ENCODE results near the gene AK5. TPM values are rescaled to one million over a fixed set of nuclear protein-coding genes. Genes with fewer than 3 reads are reported as not detected.
"Not testable (repeated sequence)": the region's sequence is repeated elsewhere in the genome, so short reads cannot be mapped to it uniquely, and the experiment has no call there.

The AK5 gene
- total and polyA plus RNA-seq, 10 donors = 0.33 to 16.3 (median 1.2) TPM

- intact Hi-C loops (cut with DNase I; ENCODE audit: low total_unique reads) = no loop called here
- WGBS, 5 donors = 16 to 68% (median 33%) methylated on average over 10 of the region's 10 CpGs
- H3K36me3 ChIP-seq = no peaks in the 10 kb centered on the region
- H3K4me1 ChIP-seq = peaks cover 0 to 18% (median 0%) of the 10 kb centered on the region in 6 donors
- TF ChIP-seq CTCF (IDR thresholded peaks at IDR 0.05 in 8 of 11, conservative IDR thresholded peaks at IDR 0.05 in 3 of 11) (no peak), POLR2A (IDR thresholded peaks at IDR 0.05) (no peak), POLR2AphosphoS5 (IDR thresholded peaks at IDR 0.05) (no peak)
- H3K4me3 ChIP-seq = no peak overlapping the region
- H3K27me3 ChIP-seq (replicated peaks in 1 of 7) = no peaks in the 10 kb centered on the region
- DNase-seq = no peak
- peak overlapping the region in 6 of 8 donors; percentile 1 to 57 (median 21) for H3K27ac ChIP-seq
- peaks cover 0 to 18% (median 12%) of the 10 kb centered on the region in 8 donors for H3K9me3 ChIP-seq
These were observed 233.3 kb downstream of the AK5 start for GRCh38 chr1:77514921-77515776.

- Histone ChIP-seq H3K4me3 (no peak overlapping the region), H3K9me3 (peaks cover 0 to 18% (median 12%) of the 10 kb centered on the region in 8 donors), H3K36me3 (no peaks in the 10 kb centered on the region), H3K27me3 (replicated peaks in 1 of 7) (no peaks in the 10 kb centered on the region), H3K4me1 (peaks cover 0 to 18% (median 0%) of the 10 kb centered on the region in 6 donors), H3K27ac (no peak overlapping the region)
- TF ChIP-seq POLR2A (IDR thresholded peaks at IDR 0.05) (no peak), POLR2AphosphoS5 (IDR thresholded peaks at IDR 0.05) (no peak), CTCF (IDR thresholded peaks at IDR 0.05 in 8 of 11, conservative IDR thresholded peaks at IDR 0.05 in 3 of 11) (no peak)
- no peak for DNase-seq
- WGBS, 5 donors = 93 to 96% (median 94%) methylated on average over 2 of the region's 2 CpGs
- intact Hi-C loops (cut with DNase I; ENCODE audit: low total_unique reads) = no loop called here
These were observed 234.3 kb downstream of the AK5 start for GRCh38 chr1:77516106-77516505.

- H3K27me3 ChIP-seq (replicated peaks in 1 of 7) = no peaks in the 10 kb centered on the region
- DNase-seq = no peak
- 82 to 94% (median 93%) methylated on average over 3 of the region's 3 CpGs for WGBS, 5 donors
- peaks cover 0 to 7% (median 3%) of the 10 kb centered on the region in 8 donors for H3K9me3 ChIP-seq
- H3K4me3 ChIP-seq = no peak overlapping the region
- no peaks in the 10 kb centered on the region for H3K36me3 ChIP-seq
- TF ChIP-seq POLR2A (IDR thresholded peaks at IDR 0.05) (no peak), POLR2AphosphoS5 (IDR thresholded peaks at IDR 0.05) (no peak), CTCF (IDR thresholded peaks at IDR 0.05 in 8 of 11, conservative IDR thresholded peaks at IDR 0.05 in 3 of 11) (no peak)
- no peak overlapping the region for H3K27ac ChIP-seq
- no peaks in the 10 kb centered on the region for H3K4me1 ChIP-seq
- intact Hi-C loops (cut with DNase I; ENCODE audit: low total_unique reads) = no loop called here
These were observed 242.2 kb downstream of the AK5 start for GRCh38 chr1:77524038-77524437.

- H3K27me3 ChIP-seq (replicated peaks in 1 of 7); H3K9me3 ChIP-seq; intact Hi-C loops (cut with DNase I; ENCODE audit: low total_unique reads); H3K4me3 ChIP-seq; H3K27ac ChIP-seq; H3K36me3 ChIP-seq; DNase-seq: not testable (repeated sequence)
- peaks cover 0 to 20% (median 4%) of the 10 kb centered on the region in 6 donors for H3K4me1 ChIP-seq
- WGBS, 5 donors = 93 to 98% (median 95%) methylated on average over 7 to 8 of the region's 8 CpGs
These were observed 249.3 kb downstream of the AK5 start for GRCh38 chr1:77531149-77531548.

DNA sequence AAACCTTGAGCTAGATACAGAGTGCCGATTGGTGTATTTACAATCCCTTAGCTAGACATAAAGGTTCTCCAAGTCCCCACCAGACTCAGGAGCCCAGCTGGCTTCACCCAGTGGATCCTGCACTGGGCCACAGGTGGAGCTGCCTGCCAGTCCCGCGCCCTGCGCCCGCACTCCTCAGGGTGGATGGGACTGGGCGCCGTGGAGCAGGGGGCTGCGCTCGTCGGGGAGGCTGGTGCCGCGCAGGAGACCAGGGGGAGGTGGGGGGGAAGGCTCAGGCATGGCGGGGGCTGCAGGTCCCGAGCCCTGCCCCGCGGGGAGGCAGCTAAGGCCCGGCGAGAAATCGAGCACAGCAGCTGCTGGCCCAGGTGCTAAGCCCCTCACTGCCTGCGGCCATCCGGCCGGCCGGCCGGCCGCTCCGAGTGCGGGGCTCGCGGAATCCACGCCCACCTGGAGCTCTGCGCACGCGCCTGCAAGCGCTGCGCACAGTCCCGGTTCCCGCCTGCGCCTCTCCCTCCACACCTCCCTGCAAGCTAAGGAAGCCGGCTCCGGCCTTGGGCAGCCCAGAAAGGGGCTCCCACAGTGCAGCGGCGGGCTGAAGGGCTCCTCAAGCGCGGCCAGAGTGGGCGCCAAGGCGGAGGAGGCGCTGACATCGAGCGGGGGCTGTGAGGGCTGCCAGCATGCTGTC is 249.9 kb downstream of the AK5 start:
- H3K27me3 ChIP-seq (replicated peaks in 1 of 7); H3K27ac ChIP-seq; intact Hi-C loops (cut with DNase I; ENCODE audit: low total_unique reads); H3K36me3 ChIP-seq; H3K9me3 ChIP-seq; H3K4me3 ChIP-seq; DNase-seq: not testable (repeated sequence)
- WGBS, 5 donors = 96 to 99% (median 98%) methylated on average over 23 to 49 of the region's 49 CpGs
- H3K4me1 ChIP-seq = peaks cover 0 to 20% (median 4%) of the 10 kb centered on the region in 6 donors
